Neural cell (in vitro differentiated cells): Measurements from ENCODE around the gene GON4L. TPM values are rescaled to one million over a fixed set of nuclear protein-coding genes. Genes with fewer than 3 reads are reported as not detected.

Experiments
- H2AFZ ChIP-seq: fragments of 200-600, 300-800 bp; sonication (generic), shearing (Covaris generic); 2 replicates; pipeline ENCODE4 v1.6.0; 2014; ENCODE audit warnings: low read depth, mild to moderate bottlenecking, antibody characterized with exemption, low read length, moderate library complexity
- H3F3A ChIP-seq: fragments of 200-600 bp; shearing (Covaris generic); 2 replicates; pipeline ENCODE4 v1.6.1; 2016; ENCODE audit warnings: mild to moderate bottlenecking, moderate library complexity, mixed read lengths, antibody characterized with exemption, low read length; ENCODE audit not compliant: insufficient read depth, poor library complexity, severe bottlenecking
- H3K27ac ChIP-seq: fragments of 200-600, 300-800 bp; sonication (generic), shearing (Covaris generic); 2 replicates; pipeline ENCODE4 v1.5.1; 2014; ENCODE audit warnings: mild to moderate bottlenecking, low read length, moderate library complexity
- H3K27me3 ChIP-seq: fragments of 300-800, 200-600 bp; sonication (generic), shearing (Covaris generic); 2 replicates; pipeline ENCODE4 v1.6.0; 2014; ENCODE audit warnings: mild to moderate bottlenecking, low read depth, low read length, moderate library complexity; ENCODE audit not compliant: insufficient read depth
- H3K36me3 ChIP-seq: fragments of 300-800, 200-600 bp; sonication (generic), shearing (Covaris generic); 2 replicates; pipeline ENCODE4 v1.5.1; 2014; ENCODE audit warnings: mild to moderate bottlenecking, antibody characterized with exemption, low read length, moderate library complexity; ENCODE audit not compliant: insufficient read depth
- H3K4me2 ChIP-seq: fragments of 300-800, 200-600 bp; sonication (generic), shearing (Covaris generic); 2 replicates; pipeline ENCODE4 v1.6.0; 2014; ENCODE audit warnings: mild to moderate bottlenecking, low read length
- H3K4me3 ChIP-seq: fragments of 300-800, 200-600 bp; sonication (generic), shearing (Covaris generic); 2 replicates; pipeline ENCODE4 v1.5.1; 2014; ENCODE audit warnings: mild to moderate bottlenecking, low read length, moderate library complexity
- H3K79me2 ChIP-seq: fragments of 200-600 bp; shearing (Covaris generic); replicated peaks from 2 replicates; pipeline ENCODE4 v1.6.0; 2014; ENCODE audit warnings: mild to moderate bottlenecking, low read length, moderate library complexity; ENCODE audit not compliant: insufficient read depth
- H3K9ac ChIP-seq: fragments of 300-800, 200-600 bp; sonication (generic), shearing (Covaris generic); 2 replicates; pipeline ENCODE4 v1.6.1; 2016; ENCODE audit warnings: mild to moderate bottlenecking, low read length, mixed read lengths
- H3K9me2 ChIP-seq: fragments of 200-600 bp; shearing (Covaris generic); 2 replicates; pipeline ENCODE4 v1.6.1; 2016; ENCODE audit warnings: mild to moderate bottlenecking, low read length, mixed read lengths; ENCODE audit not compliant: insufficient read depth
- H3K9me3 ChIP-seq: fragments of 200-600, 300-800 bp; sonication (generic), shearing (Covaris generic); 2 replicates; pipeline ENCODE4 v1.6.1; 2016; ENCODE audit warnings: mild to moderate bottlenecking, mixed run types, low read length, moderate library complexity, mixed read lengths
- H4K20me1 ChIP-seq: fragments of 200-600 bp; shearing (Covaris generic); 2 replicates; pipeline ENCODE4 v1.6.1; 2016; ENCODE audit warnings: mild to moderate bottlenecking, mixed run types; ENCODE audit not compliant: insufficient read depth
- CTCF ChIP-seq: fragments of 450-650 bp; IDR thresholded peaks from 2 replicates; pipeline ENCODE4 v1.5.1; 2014; ENCODE audit warnings: antibody characterized with exemption, mild to moderate bottlenecking, moderate library complexity; ENCODE audit not compliant: poor library complexity, severe bottlenecking
- EP300 ChIP-seq: fragments of 450-650 bp; conservative IDR thresholded peaks from 2 replicates; pipeline ENCODE4 v1.6.1; 2014; ENCODE audit warnings: antibody characterized with exemption, mild to moderate bottlenecking, moderate library complexity; ENCODE audit not compliant: poor library complexity, severe bottlenecking
- EZH2 ChIP-seq: fragments of 200-600, 300-800 bp; shearing (Covaris generic), sonication (generic); IDR thresholded peaks from 2 replicates; pipeline ENCODE4 v1.6.1; 2014; ENCODE audit warnings: antibody characterized with exemption, low read length, borderline replicate concordance, mild to moderate bottlenecking; ENCODE audit not compliant: insufficient read depth, poor library complexity, severe bottlenecking
- MXI1 ChIP-seq: fragments of 450-650 bp; conservative IDR thresholded peaks from 2 replicates; pipeline ENCODE4 v1.6.1; 2014; ENCODE audit warnings: antibody characterized with exemption, mild to moderate bottlenecking; ENCODE audit not compliant: poor library complexity, severe bottlenecking
- POLR2AphosphoS5 ChIP-seq: IDR thresholded peaks from 2 replicates; pipeline ENCODE4 v1.6.1; 2012
- RAD21 ChIP-seq: fragments of 450-650 bp; conservative IDR thresholded peaks from 2 replicates; pipeline ENCODE4 v1.6.1; 2014; ENCODE audit warnings: antibody characterized with exemption, mild to moderate bottlenecking, moderate library complexity
- REST ChIP-seq: IDR thresholded peaks from 2 replicates; pipeline ENCODE4 v1.6.1; 2012; ENCODE audit warnings: borderline replicate concordance
- SMC3 ChIP-seq: fragments of 450-650 bp; conservative IDR thresholded peaks from 2 replicates; pipeline ENCODE4 v1.6.1; 2014; ENCODE audit warnings: antibody characterized with exemption, mild to moderate bottlenecking, moderate library complexity; ENCODE audit not compliant: poor library complexity
- TAF1 ChIP-seq: IDR thresholded peaks from 2 replicates; pipeline ENCODE4 v1.6.1; 2012; ENCODE audit warnings: low read depth
- polyA plus RNA-seq: library from polyadenylated mRNA; depleted of rRNA; stranded (reverse); fragments of >200 nt; gene quantifications from 2 replicates; pipeline ENCODE4 v1.2.3, GENCODE V29; 2014

Gene GON4L
- polyA plus RNA-seq, 1 donor from 2014 or later: 30.2 TPM

GRCh38 chr1:155893389-155894142, 36.6 kb upstream of the GON4L start:
- TF ChIP-seq EZH2: no peak
- no peaks in the 10 kb centered on the region for H3F3A ChIP-seq
- H3K36me3 ChIP-seq: no peaks in the 10 kb centered on the region
- no peaks in the 10 kb centered on the region for H3K9me3 ChIP-seq
- no peak overlapping the region for H3K4me3 ChIP-seq
- no peaks in the 10 kb centered on the region for H3K79me2 ChIP-seq
- no peaks in the 10 kb centered on the region for H3K9me2 ChIP-seq
- H3K9ac ChIP-seq: no peak overlapping the region
- H3K4me2 ChIP-seq: no peak overlapping the region
- H3K27me3 ChIP-seq: no peaks in the 10 kb centered on the region
- H4K20me1 ChIP-seq: no peaks in the 10 kb centered on the region
- no peak overlapping the region for H3K27ac ChIP-seq
- no peak overlapping the region for H2AFZ ChIP-seq

GRCh38 chr1:155892796-155893195, 35.8 kb upstream of the GON4L start:
- Histone ChIP-seq H4K20me1 (no peaks in the 10 kb centered on the region), H3K9me2 (no peaks in the 10 kb centered on the region), H3K4me3 (no peak overlapping the region), H3K9ac (no peak overlapping the region), H3K9me3 (no peaks in the 10 kb centered on the region), H3K27me3 (no peaks in the 10 kb centered on the region), H3K4me2 (no peak overlapping the region), H2AFZ (no peak overlapping the region), H3K36me3 (no peaks in the 10 kb centered on the region), H3K27ac (no peak overlapping the region), H3K79me2 (no peaks in the 10 kb centered on the region), H3F3A (no peaks in the 10 kb centered on the region)
- TF ChIP-seq EP300 (no peak), POLR2AphosphoS5 (no peak), REST (no peak), SMC3 (no peak), MXI1 (no peak), CTCF (no peak), EZH2 (no peak), RAD21 (no peak), TAF1 (no peak)
